IMR-90 (cell line): Measurements from ENCODE around the gene KCNQ5. TPM values are rescaled to one million over a fixed set of nuclear protein-coding genes. Genes with fewer than 3 reads are reported as not detected.
A peak's percentile ranks its signal among the peaks of the same experiment; 100 is the strongest.

Experiments
- ATAC-seq: fragments of 200-7000 bp; cut with Tn5 transposase; 2 replicates; pipeline ENCODE4 v1.9.1; 2020; ENCODE audit warnings: low read depth, mild to moderate bottlenecking, moderate library complexity
- BruUV-seq: library from RNA; stranded (reverse); fragments of 400-500 nt; replicated peaks from 2 replicates; lab custom pipeline; 2021; lab: Mats Ljungman, UMichigan
- CTCF ChIA-PET: fragments of 300-600 bp; formaldehyde crosslinking; extraction: SDS; loops from one replicate; lab custom pipeline; 2021; ENCODE audit warnings: antibody characterized with exemption; lab: Yijun Ruan, JAX
- POLR2A ChIA-PET: fragments of 300-600 bp; sonication (Branson Sonifier 250); formaldehyde crosslinking; loops from one replicate; lab custom pipeline; 2022; ENCODE audit warnings: antibody characterized with exemption; ENCODE audit not compliant: unreplicated experiment; lab: Charles Lee
- DNase-seq: peaks from one replicate; pipeline ENCODE4 v3.0.0; 2013
- H2AFZ ChIP-seq: replicated peaks from 2 replicates; pipeline ENCODE3; 2013; ENCODE audit warnings: low read length, mild to moderate bottlenecking; ENCODE audit not compliant: poor library complexity
- H2AK5ac ChIP-seq: 2 replicates; pipeline ENCODE4 v1.6.1; 2013; ENCODE audit warnings: low read depth, low read length, inconsistent platforms
- H2AK9ac ChIP-seq: replicated peaks from 2 replicates; pipeline ENCODE3; 2013; ENCODE audit warnings: mild to moderate bottlenecking, low read depth, low read length, moderate library complexity; ENCODE audit not compliant: poor library complexity
- H2BK120ac ChIP-seq: 2 replicates; pipeline ENCODE4 v1.6.1; 2013; ENCODE audit warnings: low read depth, low read length, inconsistent platforms
- H2BK15ac ChIP-seq: 3 replicates; pipeline ENCODE4 v1.6.1; 2013; ENCODE audit warnings: low read depth, low read length, inconsistent platforms
- H2BK20ac ChIP-seq: 2 replicates; pipeline ENCODE4 v1.6.1; 2013; ENCODE audit warnings: low read depth, mild to moderate bottlenecking, inconsistent platforms, low read length, moderate library complexity
- H2BK5ac ChIP-seq: 2 replicates; pipeline ENCODE4 v1.6.1; 2013; ENCODE audit warnings: mild to moderate bottlenecking, low read depth, low read length, inconsistent platforms; ENCODE audit not compliant: poor library complexity, severe bottlenecking
- H3K14ac ChIP-seq: replicated peaks from 2 replicates; pipeline ENCODE4 v1.6.1; 2013; ENCODE audit warnings: low read depth, low read length, inconsistent platforms
- H3K18ac ChIP-seq: 2 replicates; pipeline ENCODE4 v1.6.1; 2013; ENCODE audit warnings: low read depth, low read length, control low read depth
- H3K23ac ChIP-seq: 2 replicates; pipeline ENCODE4 v1.6.1; 2013; ENCODE audit warnings: low read depth, low read length, inconsistent platforms
- H3K27ac ChIP-seq: 2 replicates; pipeline ENCODE4 v1.5.1; 2013; ENCODE audit warnings: mild to moderate bottlenecking, control low read depth, low read length; ENCODE audit not compliant: insufficient read depth
- H3K27me3 ChIP-seq: 2 replicates; pipeline ENCODE4 v1.6.1; 2013; ENCODE audit warnings: low read length; ENCODE audit not compliant: control insufficient read depth, insufficient read depth
- H3K36me3 ChIP-seq: 2 replicates; pipeline ENCODE4 v1.6.1; 2013; ENCODE audit warnings: low read length, mixed read lengths; ENCODE audit not compliant: control insufficient read depth, insufficient read depth
- H3K4ac ChIP-seq: 2 replicates; pipeline ENCODE4 v1.6.1; 2013; ENCODE audit warnings: low read depth, low read length, inconsistent platforms
- H3K4me1 ChIP-seq: 2 replicates; pipeline ENCODE4 v1.6.1; 2013; ENCODE audit warnings: low read length, mixed read lengths; ENCODE audit not compliant: control insufficient read depth, insufficient read depth
- H3K4me2 ChIP-seq: 2 replicates; pipeline ENCODE4 v1.6.1; 2013; ENCODE audit warnings: low read depth, mild to moderate bottlenecking, control low read depth, low read length, moderate library complexity
- H3K4me3 ChIP-seq: 2 replicates; pipeline ENCODE4 v1.5.1; 2013; ENCODE audit warnings: low read depth, mild to moderate bottlenecking, control low read depth, low read length, moderate library complexity; ENCODE audit not compliant: insufficient read depth
- H3K56ac ChIP-seq: 2 replicates; pipeline ENCODE4 v1.6.1; 2013; ENCODE audit warnings: low read length, inconsistent platforms; ENCODE audit not compliant: insufficient read depth; ENCODE audit errors: extremely low read depth
- H3K79me1 ChIP-seq, 2 experiments: 2 replicates each; pipeline ENCODE4 v1.6.1; 2013; ENCODE audit warnings: low read length in 2 of 2, inconsistent platforms in 1 of 2, low read depth in 1 of 2
- H3K9ac ChIP-seq: 2 replicates; pipeline ENCODE4 v1.6.1; 2013; ENCODE audit warnings: low read depth, low read length, control low read depth
- H3K9me1 ChIP-seq: 2 replicates; pipeline ENCODE4 v1.6.1; 2013; ENCODE audit warnings: low read length, inconsistent platforms; ENCODE audit not compliant: insufficient read depth
- H3K9me3 ChIP-seq: 2 replicates; pipeline ENCODE4 v1.6.1; 2013; ENCODE audit warnings: low read length; ENCODE audit not compliant: control insufficient read depth, insufficient read depth
- H4K20me1 ChIP-seq: 2 replicates; pipeline ENCODE4 v1.6.1; 2013; ENCODE audit warnings: low read length, inconsistent platforms; ENCODE audit not compliant: insufficient read depth
- H4K5ac ChIP-seq: 2 replicates; pipeline ENCODE4 v1.6.1; 2013; ENCODE audit warnings: mild to moderate bottlenecking, low read depth, low read length, control low read depth
- H4K8ac ChIP-seq, 2 experiments: 2 replicates each; pipeline ENCODE4 v1.6.1; 2013; ENCODE audit warnings: low read depth in 2 of 2, low read length in 2 of 2, control low read depth in 1 of 2, inconsistent platforms in 1 of 2
- H4K91ac ChIP-seq: 2 replicates; pipeline ENCODE4 v1.6.1; 2013; ENCODE audit warnings: low read depth, low read length, inconsistent platforms; ENCODE audit not compliant: insufficient read depth
- CEBPB ChIP-seq: IDR thresholded peaks from 2 replicates; pipeline ENCODE4 v1.6.1; 2012; ENCODE audit warnings: low read depth, low read length, improper control_type of control experiment
- CHD1 ChIP-seq: IDR thresholded peaks from 2 replicates; pipeline ENCODE4 v1.6.1; 2012; ENCODE audit warnings: low read depth, low read length, improper control_type of control experiment
- FOS ChIP-seq: fragments of 150-350 bp; IDR thresholded peaks from 2 replicates; pipeline ENCODE4 v1.6.1; 2016; ENCODE audit warnings: low read depth, low read length
- MXI1 ChIP-seq: IDR thresholded peaks from 2 replicates; pipeline ENCODE4 v1.6.1; 2012; ENCODE audit warnings: low read depth, mild to moderate bottlenecking, low read length, moderate library complexity, borderline replicate concordance
- RFX5 ChIP-seq: IDR thresholded peaks from 2 replicates; pipeline ENCODE4 v1.8.0; 2012; ENCODE audit warnings: low read depth, mild to moderate bottlenecking, low read length, moderate library complexity
- WGBS, 2 experiments: methylation state at CpG; one replicate each; pipeline versions ENCODE4 v1.1.5 to v1.1.7; 2013; ENCODE audit warnings: missing lambda C conversion rate in 2 of 2; ENCODE audit not compliant: insufficient read length in 1 of 2; ENCODE audit errors: extremely low coverage in 2 of 2; 5-methylcytosine and 5-hydroxymethylcytosine counted together
- dilution Hi-C: fragments of 300-500 bp; cut with HindIII; formaldehyde crosslinking; loops from one replicate; pipeline ENCODE4 v1.14.3; 2018; ENCODE audit warnings: low sequenced_read_pairs; ENCODE audit not compliant: unreplicated experiment
- in situ Hi-C: fragments of 300-500 bp; cut with MboI; formaldehyde crosslinking; loops from 3 replicates; pipeline ENCODE4 v1.14.3; 2019; ENCODE audit warnings: low sequenced_read_pairs, inconsistent platforms, mixed read lengths
- intact Hi-C: fragments of 100-400 bp; cut with micrococcal nuclease; formaldehyde crosslinking; loops from 2 replicates; pipeline ENCODE4 v1.10.0; 2022
- polyA plus RNA-seq, 3 experiments: library from polyadenylated mRNA; depleted of rRNA; stranded (reverse); fragments of >200 nt; gene quantifications; 2 replicates each; pipeline ENCODE4 v1.2.3, GENCODE V29; 2012; ENCODE audit warnings: low replicate concordance in 1 of 3
- total RNA-seq: library from RNA; depleted of rRNA; stranded (reverse); fragments of >200 nt; gene quantifications from 2 replicates; pipeline ENCODE4 v1.2.3, GENCODE V29; 2012
- TF ChIP-seq, protein P1 (sequence below): fragments of 150-350 bp; IDR thresholded peaks from 2 replicates; pipeline ENCODE4 v1.6.1; 2017; ENCODE audit warnings: mild to moderate bottlenecking, antibody characterized with exemption, low read length, low read depth

Gene KCNQ5
- total and polyA plus RNA-seq, 2 of the 4 experiments (the other 2 are of a cell fraction): 0.75 to 1.3 TPM

DNA sequence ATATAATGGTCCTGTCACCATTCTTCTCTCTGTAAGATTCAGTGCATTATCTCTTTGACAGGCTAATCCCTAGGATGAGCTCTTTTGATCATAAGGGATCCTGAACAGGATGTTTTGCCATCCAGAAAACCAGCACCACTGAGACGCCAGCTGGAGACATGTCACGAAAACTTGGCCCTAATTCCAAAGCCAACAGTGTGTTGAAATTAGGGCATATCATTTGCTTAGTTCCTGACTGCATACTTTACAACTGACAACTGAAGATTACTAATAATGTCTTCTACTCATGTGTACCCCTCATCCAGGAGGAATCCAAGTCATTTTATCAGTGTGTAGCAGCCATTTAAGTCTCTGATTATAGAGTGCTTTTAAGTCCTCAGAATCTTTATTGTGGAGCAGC is 243.6 kb downstream of the KCNQ5 start:
- Histone ChIP-seq H4K91ac (no peak overlapping the region), H3K56ac (no peak overlapping the region), H2BK20ac (no peak overlapping the region), H2AK9ac (no peak overlapping the region), H3K27ac (no peak overlapping the region), H3K36me3 (no peaks in the 10 kb centered on the region), H3K4me1 (peaks cover 7% of the 10 kb centered on the region), H3K4ac (no peak overlapping the region), H3K23ac (no peak overlapping the region), H3K18ac (no peak overlapping the region), H2AFZ (no peak overlapping the region), H3K27me3 (no peaks in the 10 kb centered on the region), H3K4me2 (peak overlapping the region; percentile 21; the same call in 1 of the 2 replicates), H3K9ac (no peak overlapping the region), H2BK5ac (no peak overlapping the region), H4K20me1 (no peaks in the 10 kb centered on the region), H2AK5ac (no peak overlapping the region), H3K14ac (no peak overlapping the region), H3K79me1 (peaks cover 0 to 2% of the 10 kb centered on the region in 2 experiments; a peak in 1 of 4 replicates), H2BK120ac (no peak overlapping the region), H3K4me3 (no peak overlapping the region), H2BK15ac (no peak overlapping the region), H4K8ac (no peak overlapping the region; a peak in 1 of 4 replicates), H3K9me1 (peaks cover 7% of the 10 kb centered on the region), H3K9me3 (no peaks in the 10 kb centered on the region), H4K5ac (no peak overlapping the region)
- BruUV-seq: no TSS peak
- ATAC-seq (peak; percentile 58), DNase-seq (peak; percentile 37)
- in situ Hi-C loops: no loop called here
- dilution Hi-C loops: no loop called here
- TF ChIP-seq MXI1: no peak
- TF ChIP-seq FOS: no peak
- no peak for TF ChIP-seq RFX5
- TF ChIP-seq, protein P1, sequence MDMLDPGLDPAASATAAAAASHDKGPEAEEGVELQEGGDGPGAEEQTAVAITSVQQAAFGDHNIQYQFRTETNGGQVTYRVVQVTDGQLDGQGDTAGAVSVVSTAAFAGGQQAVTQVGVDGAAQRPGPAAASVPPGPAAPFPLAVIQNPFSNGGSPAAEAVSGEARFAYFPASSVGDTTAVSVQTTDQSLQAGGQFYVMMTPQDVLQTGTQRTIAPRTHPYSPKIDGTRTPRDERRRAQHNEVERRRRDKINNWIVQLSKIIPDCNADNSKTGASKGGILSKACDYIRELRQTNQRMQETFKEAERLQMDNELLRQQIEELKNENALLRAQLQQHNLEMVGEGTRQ: no peak
- TF ChIP-seq CEBPB: peak; percentile 20; the same call in 1 of the 2 replicates
- no peak for TF ChIP-seq CHD1
- 67% methylated on average over 1 of the region's 2 CpGs; no CpG with 5 or more reads in 1 of the 2 experiments for WGBS, 2 experiments
- ChIA-PET CTCF (no interaction called here), POLR2A (no interaction called here)
- intact Hi-C loops: no loop called here
